DMS79 treated with DMSO at 0.1 percent for 48 hours (cell line): Measurements from ENCODE around the gene ARMH1.
"Not testable (repeated sequence)": the region's sequence is repeated elsewhere in the genome, so short reads cannot be mapped to it uniquely, and the experiment has no call there.

Experiments used
- DNase-seq: peaks from one replicate; lab custom pipeline; 2025; lab: John Stamatoyannopoulos, UW

The ARMH1 gene

DNA sequence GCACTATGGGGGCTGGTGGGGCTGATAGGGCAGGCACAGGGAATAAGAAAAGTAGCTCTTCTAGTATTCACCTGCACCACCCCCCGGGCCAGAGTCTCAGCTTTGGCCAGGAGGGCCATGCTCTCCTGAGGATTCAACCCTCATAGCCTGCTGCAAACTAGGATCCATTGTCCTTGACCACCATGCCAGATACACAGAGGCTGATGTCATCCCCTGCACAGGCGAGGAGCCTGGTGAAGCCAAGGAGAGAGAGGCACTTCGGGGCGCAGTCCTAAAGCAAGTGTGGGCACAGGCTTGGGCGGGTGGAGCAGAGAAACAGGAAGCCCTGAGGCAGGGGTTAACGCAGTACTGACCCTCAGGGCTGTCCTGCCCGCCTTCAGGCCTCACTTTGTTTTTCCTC lies 29.7 kb upstream of the ARMH1 start:
- no peak for DNase-seq

DNA sequence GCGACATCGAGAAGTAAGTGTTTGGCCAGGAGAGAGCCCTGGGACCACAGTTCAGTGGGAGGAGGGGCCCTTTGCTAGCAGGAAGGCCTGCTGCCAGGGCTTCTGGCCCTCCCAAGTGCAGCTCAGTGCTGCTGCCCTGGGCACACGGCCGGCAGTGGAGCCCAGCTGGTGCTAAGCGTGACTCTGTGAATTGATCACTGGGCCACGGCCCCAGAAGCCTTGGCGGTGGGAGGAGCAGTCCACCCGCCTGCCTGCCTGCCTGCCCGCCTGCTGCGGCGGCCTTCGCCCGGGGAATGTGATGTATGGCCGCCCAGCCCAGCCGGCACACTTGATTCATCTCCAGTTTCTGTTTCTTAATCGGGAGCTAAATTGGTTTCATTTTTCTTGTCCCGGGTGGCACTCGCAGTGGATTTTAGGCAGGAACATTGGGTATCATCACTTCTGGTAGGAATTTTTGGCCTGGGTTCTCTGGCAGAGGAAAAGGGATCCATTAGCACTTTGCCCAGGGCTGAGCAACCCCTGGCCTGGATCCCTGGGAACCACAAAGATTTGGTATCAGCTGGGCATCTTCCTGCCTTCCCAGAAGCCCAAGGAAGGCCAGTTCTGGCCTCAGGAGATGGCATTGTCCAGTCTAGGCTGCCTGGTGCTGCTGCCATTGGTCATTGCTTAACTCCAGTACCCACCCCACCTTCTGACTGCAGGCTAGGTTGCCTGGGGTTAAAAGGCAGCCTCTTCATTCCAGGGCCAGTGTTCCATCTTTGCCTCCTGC lies 28.9 kb upstream of the ARMH1 start:
- no peak for DNase-seq

DNA sequence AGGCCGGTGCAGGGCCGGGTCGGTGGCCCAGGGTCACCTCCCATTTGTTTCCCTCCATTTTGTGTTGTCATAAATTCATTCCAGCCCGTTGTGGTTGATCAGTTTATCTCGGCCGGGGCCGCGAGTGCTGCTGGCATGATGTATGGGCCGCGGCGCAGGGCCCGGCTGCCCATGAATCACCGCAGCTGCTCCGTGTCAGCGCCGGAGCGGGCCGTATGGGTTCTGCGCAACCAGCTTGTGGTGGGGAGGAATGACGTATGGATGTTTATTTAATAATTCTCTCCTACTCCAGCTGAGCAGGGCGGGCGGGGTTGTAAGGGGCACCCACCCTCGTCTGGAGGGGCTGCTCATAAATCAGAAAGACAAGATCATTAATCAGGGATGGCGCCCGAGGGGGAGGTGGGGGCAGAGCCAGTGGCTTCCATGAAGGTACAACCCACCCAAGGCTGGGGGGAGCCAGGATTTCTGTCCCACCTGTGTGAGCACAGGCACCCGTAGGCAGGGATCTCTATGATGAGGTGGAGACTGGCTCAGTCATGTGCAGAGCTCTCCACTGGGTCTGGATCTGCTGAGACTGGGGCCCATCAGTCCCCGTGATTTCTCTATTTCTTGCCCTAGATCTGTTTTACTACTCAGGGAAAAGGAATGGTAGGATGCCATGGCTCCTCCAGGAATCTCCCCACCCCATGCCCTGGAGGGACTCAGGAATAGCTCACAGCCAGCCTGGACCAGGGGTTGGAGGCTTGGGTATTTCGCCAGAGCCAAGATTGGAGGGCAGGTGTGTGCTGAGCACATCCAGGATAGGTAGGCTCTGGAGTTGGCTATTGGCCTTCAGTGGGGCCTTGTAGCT lies 28.0 kb upstream of the ARMH1 start:
- DNase-seq = no peak

DNA sequence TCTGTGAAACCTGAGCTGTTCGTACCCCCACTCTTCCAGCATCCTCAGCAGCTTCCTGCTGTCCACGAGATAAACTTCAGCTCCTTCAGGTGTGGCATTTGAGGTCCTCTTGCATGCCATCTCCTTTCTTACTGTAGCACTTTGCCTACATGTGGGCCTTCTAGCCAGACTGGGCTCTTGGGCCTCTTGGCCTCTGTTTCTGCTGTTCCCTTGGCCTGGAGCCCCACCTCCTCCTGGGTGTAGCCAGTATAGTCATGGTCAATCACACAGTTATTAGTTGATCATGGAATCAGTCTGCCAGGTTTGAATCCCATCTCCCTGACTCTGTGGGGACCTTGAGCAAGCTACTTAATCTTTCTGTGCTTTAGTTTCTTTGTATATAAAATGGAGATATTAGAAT lies 26.6 kb upstream of the ARMH1 start:
- DNase-seq = no peak

DNA sequence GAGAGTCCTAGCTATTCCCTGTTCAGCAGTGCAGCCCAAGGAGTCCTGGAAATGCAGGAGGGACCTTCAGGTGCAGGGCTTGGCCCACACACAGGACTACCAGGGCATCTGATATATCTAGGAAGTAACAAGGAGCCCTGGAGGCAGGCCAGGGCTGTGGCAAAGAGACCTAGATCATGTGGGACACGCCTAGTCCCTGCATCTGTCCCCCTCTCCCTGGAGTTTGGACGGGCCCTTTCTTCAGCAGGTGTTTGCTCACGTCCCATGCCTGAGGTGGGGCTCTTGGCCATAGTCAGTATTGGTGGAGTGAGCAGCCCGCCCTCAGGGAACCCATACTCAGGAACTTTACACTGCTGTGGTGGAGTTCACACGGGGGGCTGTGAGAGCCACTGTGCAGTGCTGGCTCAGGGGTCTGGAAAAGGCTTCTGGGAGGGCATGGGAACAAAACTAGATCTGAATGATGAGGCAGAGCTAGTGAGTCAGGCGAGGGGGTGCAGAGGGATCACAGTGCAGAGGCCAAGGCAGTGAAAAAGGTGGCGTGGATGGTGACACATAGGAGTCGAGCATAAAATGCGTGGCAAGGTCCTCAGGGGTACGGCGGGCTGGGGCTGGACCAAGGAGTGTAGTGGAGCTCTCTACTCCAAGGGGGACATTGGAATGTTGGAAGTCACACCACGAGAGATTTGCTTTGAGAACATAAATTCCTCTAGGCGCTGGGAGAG lies 25.8 kb upstream of the ARMH1 start:
- DNase-seq = no peak

DNA sequence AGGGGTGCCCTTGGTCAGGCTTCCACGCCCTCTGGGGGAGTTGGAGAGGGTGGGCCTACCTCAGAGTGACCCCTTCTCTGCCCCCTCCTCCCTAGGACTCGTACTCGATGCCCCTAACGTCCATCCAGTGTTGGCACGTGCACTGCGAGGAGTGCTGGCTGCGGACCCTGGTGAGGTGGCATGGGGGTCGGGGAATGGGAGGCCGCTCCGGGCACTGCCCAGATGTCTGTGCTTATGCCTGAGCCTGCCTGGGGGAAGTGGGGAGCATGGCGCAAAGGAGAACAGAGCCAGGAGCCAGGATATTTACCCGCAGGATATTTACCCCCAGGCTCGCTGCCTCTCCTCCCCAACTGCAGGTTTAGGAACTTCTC lies 24.7 kb upstream of the ARMH1 start:
- no peak for DNase-seq

DNA sequence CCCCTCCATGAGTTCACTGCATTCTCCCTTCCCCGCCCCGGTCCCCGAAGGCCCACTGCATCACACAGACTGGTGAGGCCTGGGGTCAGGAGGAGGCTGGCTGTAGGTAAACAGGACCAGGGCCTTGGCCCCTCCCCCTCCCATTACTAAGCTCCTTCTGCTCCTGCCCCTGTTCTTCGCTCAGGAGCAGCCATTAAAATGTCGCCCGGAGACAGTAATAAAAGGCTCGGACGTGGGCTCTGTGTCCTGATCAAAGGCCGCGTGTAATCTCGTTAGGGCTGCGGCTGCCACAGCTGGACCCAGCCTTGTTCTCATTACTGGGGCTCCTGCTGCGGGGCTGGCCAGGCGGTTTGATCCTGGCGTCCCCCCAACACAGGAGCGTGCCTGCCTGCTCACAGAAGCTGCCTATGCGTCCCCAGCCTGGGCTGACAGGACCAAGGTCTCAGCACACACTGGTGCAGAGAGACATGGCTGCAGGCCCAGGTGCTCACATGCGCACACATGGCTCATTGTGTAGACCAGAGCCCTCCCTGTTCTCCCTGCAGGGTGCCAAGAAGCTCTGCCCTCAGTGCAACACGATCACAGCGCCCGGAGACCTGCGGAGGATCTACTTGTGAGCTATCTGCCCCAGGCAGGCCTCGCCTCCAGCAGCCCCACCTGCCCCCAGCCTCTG lies 24.2 kb upstream of the ARMH1 start:
- no peak for DNase-seq

DNA sequence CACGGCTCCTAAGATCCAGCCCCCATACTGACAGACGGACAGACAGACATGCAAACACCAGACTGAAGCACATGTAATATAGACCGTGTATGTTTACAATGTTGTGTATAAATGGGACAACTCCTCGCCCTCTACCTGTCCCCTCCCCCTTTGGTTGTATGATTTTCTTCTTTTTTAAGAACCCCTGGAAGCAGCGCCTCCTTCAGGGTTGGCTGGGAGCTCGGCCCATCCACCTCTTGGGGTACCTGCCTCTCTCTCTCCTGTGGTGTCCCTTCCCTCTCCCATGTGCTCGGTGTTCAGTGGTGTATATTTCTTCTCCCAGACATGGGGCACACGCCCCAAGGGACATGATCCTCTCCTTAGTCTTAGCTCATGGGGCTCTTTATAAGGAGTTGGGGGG lies 23.4 kb upstream of the ARMH1 start:
- no peak for DNase-seq

DNA sequence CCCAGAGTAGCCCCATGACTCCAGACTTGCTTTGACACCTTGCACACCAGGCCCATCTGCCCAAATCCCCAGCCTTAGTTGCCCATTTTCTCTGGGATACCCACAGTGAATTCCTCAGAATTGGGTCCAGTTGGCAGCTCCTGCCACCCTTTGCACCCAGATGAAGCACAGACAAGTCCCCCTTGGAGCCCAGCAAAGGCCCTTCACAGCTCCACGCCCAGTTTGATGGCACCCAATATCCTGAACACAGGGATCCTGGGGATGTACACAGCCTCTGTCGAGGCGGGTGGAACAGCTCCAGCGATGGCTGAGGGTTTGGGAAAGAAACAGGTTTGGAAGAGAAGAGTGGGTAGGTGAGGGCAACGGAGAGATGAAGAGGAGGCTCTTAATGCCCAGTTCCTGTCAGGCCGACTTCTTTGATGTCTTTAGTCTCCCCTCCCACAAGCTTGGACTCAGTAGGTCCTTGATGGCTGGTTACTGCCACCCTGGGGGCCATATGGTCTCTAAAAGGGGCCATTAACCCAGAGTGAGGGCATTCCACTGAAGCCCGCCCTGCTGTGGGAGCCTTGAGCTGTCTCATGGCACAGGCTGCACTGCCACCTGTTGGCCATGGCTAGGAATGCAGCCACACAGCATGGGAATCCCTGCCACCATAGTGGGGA lies 21.9 kb upstream of the ARMH1 start:
- DNase-seq = peak; percentile 54

DNA sequence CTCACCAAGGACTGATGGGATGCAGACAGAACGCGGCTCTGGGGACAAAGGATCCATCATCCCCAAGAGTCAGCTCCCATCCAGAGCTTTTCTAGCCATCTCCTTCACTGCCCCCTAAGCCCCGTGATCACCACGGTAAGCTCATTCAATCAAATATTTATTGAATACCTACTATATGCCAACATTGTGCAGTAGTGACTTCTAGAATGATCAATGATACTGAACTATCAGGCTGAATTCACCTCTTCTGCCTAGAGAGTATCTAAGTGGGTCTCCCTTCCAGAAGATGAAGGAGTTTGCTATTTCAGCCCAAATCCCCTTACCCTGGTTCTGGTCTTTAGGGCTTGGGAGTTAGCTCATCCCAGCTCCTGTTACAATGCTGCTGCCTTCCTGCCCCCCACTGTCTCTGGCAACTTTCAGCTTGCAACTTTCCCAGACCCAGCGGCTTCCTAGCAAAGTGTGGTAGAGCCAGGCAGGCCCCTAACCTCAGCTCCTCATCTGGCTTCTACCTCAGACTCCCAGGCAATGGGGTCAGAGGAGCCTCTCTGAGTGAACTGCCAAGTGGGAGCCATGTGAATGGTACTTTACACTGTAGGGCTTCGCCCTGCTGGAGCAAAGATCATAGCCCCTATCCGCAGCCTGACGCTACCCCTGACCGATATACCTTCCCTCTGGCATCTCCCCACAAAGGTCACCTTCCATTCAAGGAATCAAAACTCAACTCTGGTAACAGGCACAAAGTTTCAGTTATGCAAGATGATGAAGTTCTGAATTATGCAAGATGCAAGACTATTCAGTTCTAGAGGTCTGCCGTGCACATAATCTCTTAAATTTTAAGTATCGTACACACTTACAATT lies 21.2 kb upstream of the ARMH1 start:
- no peak for DNase-seq

DNA sequence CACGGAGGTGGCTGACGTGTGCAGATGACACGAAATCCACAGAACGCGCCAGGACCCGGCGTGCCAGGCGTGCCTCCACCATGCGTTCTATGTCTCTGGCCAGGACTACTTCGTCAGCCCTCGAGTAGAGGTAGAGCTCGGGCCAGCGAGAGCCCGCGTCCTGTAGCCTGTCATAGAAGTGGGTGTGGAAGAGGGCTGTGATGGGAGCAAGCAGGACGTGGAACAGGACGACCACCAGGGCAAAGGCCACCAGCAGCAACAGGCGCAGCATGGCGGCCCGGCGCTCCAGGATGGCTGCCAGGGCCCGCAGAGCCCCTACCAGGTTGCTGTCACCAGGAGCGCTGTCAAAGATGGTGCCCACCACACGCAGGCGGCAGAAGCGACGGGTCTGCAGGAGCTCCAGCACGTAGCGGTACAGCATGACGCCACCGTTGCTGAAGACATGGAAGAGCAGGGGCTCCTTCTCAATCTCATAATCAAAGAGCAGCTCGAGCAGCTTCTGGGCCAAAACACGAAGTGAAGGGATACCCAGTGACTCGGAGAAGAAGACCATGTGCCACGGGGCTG lies 19.8 kb upstream of the ARMH1 start:
- DNase-seq = no peak

DNA sequence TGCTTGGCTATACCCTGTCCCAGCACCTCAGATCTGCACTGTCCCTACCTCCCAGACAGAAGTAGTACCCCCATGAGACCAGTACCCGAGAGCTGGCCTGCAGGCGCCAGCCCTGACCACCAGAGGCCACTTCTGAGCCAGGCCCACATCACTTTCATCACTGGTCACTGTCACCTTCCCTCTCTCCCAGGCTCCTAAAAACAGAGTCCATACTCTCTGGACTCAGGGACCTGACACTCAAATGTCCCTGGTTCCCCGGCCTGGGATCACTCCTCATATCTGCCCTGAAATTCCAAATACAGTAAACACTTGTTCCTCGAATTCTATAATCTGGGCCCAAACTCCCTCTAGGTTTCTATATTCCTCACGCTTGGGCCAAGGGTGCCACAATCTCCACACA lies 18.9 kb upstream of the ARMH1 start:
- peak; percentile 12 for DNase-seq

DNA sequence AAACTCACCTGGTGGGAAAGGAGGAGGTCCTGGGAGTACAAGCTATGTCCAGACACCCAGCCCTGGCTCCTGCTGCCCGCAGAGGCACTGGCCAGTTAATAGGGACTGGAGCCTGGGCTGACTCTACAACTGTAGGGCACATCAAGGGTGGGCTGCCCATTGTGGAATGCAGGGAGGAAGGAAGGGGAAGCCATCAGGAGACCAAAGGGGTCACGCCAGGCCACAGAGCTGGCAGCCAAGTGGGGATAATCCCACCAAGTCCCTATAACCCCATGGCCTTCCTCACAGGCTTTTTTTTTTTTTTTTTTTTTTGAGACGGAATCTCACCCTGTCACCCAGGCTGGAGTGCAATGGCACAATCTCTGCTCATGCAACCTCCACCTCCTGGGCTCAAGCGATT lies 14.9 kb upstream of the ARMH1 start:
- DNase-seq = no peak

DNA sequence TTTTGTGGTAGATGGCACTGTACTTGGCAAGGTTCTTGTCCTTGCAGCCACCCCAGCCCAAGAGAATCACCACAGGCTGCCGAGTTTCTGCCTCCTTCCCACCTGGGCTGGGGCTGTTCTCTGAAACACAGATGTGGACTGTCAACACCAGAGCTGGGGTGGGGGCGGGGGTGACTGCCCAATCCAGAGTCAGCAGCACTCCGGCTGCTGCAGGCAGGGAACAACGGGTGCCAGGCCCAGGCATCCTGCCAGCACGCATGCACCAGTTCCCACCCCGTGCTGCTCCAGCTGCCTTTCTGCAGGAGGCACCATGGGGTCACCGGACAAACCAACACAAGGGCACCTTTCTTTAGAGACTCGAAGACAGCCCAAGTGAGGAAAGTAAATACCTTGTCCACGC lies 14.3 kb upstream of the ARMH1 start:
- peak; percentile 74 for DNase-seq

DNA sequence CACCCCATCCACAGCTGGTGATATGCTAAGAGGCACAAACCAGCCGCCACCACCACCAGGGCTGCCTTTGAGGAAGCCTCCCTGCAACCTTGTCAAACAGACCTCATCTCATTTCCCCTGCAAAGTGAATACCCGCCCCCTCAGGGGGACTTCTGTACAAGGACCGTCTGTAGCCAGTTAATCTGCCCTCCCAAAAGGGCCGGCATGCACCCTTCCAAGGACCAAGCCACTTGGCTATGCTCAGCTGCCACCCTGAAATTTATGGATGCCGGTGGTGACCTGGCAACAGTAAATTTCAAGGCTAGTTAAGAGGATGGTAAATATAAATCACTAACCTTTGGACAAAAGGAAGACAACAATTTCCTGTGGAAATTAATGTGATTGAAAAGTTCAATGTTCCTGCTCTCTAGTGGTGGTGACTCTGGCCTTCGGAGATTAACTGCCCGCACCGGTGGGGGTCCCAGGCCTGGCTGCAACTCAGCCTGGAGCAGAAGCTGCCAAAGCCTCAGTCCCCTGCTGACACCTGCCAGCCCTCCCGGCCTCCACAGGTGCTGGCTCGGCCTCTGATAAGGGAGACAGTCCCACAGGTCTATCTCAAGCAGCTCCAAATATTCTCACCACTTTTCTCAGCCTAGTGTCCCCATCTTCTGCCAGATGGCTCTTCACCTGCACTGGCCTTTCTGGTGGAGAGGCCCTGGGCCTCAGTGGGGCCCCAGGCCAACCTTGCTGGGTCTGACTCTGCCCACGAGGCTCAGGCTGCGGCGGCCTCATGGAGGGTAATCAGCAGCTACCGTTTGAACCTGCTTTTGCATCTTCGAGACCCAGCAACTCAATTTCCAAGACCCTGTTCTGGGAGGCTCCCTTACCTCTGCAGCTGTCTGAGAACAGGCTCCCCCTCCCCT lies 12.5 kb upstream of the ARMH1 start:
- DNase-seq = peak; percentile 55

DNA sequence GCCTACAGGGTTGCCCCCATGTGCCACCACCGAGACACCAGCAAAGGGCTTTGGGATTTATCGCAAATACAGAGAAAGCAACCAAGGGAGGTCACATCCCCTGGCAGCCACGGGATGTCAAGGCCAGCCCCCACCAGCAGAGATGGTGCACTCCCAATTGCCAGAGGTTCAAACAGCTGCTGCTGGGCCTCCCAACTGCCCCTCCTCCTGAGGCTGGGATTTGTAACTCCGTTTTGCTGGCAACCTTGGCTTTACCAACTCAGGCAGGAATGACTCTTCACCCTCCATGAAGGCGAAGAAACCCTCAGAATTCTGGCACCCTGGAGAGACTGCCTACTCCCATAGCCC lies 11.9 kb upstream of the ARMH1 start:
- no peak for DNase-seq

DNA sequence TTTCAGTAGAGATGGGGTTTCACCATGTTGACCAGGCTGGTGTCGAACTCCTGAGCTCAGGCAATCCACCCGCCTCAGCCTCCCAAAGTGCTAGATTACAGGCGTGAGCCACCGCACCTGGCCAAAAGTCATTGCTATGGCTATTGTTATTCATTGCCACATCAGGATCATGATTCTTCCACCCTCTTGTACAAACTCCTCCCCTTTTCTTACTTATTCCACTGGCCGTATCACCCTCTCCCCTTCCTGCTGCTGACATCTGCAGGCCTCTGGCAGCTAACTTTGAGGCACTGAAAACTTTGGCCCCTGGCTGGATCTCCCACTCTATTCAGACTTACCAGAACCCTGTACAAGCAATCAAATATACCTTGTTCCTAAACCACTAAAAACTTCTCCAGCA lies 11.1 kb upstream of the ARMH1 start:
- no peak for DNase-seq

DNA sequence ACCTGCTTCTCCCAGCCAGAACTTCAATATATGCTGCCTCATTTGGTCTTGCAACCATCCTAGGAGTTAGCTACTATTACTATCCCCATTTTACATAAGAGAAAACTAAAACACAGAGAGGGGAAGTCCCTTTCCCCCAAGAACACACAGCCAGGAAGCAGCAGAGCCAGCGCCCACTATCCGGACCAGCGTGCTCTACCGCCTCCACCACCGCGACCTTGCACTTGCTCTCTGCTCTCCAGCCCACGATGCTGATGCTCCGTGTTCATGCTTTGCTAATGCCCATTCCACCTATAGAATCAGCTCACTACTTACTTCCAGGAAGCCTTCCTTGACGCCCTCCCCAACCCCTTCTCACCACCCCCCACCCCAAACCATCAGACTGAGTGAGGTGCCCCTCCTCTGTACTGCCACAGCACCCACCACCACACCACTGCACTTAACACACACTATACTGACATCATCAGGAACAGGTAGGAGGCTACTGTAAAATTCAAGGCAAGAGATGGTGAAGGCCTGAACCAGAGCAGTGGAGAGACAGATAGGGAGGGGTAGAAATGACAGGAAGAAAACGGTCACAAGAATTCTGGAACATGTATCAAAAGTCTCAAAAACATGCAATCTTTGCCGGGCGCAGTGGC lies 9.7 kb upstream of the ARMH1 start:
- no peak for DNase-seq

DNA sequence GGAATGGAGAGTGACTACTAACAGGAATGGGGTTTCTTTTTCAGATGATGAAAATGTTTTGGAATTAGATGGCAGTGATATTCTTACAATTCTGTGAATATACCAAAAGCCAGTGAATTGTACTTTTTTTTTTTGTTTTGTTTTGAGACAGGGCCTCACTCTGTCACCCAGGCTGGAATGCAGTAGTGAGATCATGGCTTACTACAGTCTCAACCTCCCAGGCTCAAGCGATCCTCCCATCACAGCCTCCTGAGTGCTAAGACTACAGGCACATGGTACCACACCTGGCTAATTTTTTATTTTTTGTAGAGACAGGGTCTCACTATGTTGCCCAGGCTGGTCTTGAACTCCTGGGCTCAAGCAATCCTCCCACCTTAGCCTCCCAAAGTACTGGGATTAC lies 7.8 kb upstream of the ARMH1 start:
- DNase-seq = not testable (repeated sequence)
